Natural killer cell treated with Interleukin-12 subunit alpha and Interleukin-12 subunit beta and Interleukin-15 and Interleukin-18, amount 100 ng/mL, for 72 hours (primary cell): Measurements from ENCODE around the gene KCNC4. TPM values are rescaled to one million over a fixed set of nuclear protein-coding genes. Genes with fewer than 3 reads are reported as not detected.

ENCODE experiments used
- ATAC-seq, 2 donors: fragments of 150-1000 bp; cut with Tn5 transposase in 1 of 2; sonication (Bioruptor Pico), chemical (Tn5 transposase) in 1 of 2; 2 replicates each; pipeline ENCODE4 v1.10.0; 2021
- DNase-seq: peaks from one replicate; pipeline ENCODE4 v3.0.0; 2022; ENCODE audit warnings: low spot score
- H3K27ac Mint-ChIP-seq, 2 donors: 1 replicate in 1 of 2; 2 replicates in 1 of 2; pipeline ENCODE4 v1.8.0; 2022; ENCODE audit warnings: mixed read lengths in 2 of 2, mild to moderate bottlenecking in 1 of 2, moderate library complexity in 1 of 2
- H3K27me3 Mint-ChIP-seq, 2 donors: 1 replicate in 1 of 2; 2 replicates in 1 of 2; pipeline ENCODE4 v1.8.0; 2022; ENCODE audit warnings: mixed read lengths in 2 of 2
- H3K36me3 Mint-ChIP-seq: one replicate; pipeline ENCODE4 v1.8.0; 2022; ENCODE audit warnings: mixed read lengths
- H3K4me1 Mint-ChIP-seq, 2 donors: 1 replicate in 1 of 2; 2 replicates in 1 of 2; pipeline ENCODE4 v1.8.0; 2022; ENCODE audit warnings: low read depth in 2 of 2, mixed read lengths in 2 of 2, mild to moderate bottlenecking in 1 of 2
- H3K4me3 Mint-ChIP-seq: one replicate; pipeline ENCODE4 v1.8.0; 2022; ENCODE audit warnings: mixed read lengths
- H3K9me3 Mint-ChIP-seq: 2 replicates; pipeline ENCODE4 v1.8.0; 2022; ENCODE audit warnings: mixed read lengths
- total RNA-seq, 2 donors: library from RNA; stranded (reverse); gene quantifications; one replicate each; pipeline ENCODE4 v1.2.3, GENCODE V29; 2022

Gene KCNC4
- total RNA-seq, 2 donors from 2014 or later = 0.88 to 2.1 TPM

GRCh38 chr1:110237386-110238152 lies 27.5 kb downstream of the KCNC4 start:
- no peaks in the 10 kb centered on the region for H3K9me3 Mint-ChIP-seq
- H3K36me3 Mint-ChIP-seq = no peaks in the 10 kb centered on the region
- ATAC-seq (no peak), DNase-seq (no peak)
- no peak overlapping the region for H3K27ac Mint-ChIP-seq
- H3K4me1 Mint-ChIP-seq = peaks cover 0 to 3% of the 10 kb centered on the region in 2 donors
- H3K4me3 Mint-ChIP-seq = no peak overlapping the region
- H3K27me3 Mint-ChIP-seq = peaks cover 0 to 24% of the 10 kb centered on the region in 2 donors

GRCh38 chr1:110239441-110240430 lies 29.6 kb downstream of the KCNC4 start:
- Mint-ChIP-seq H3K27ac (no peak overlapping the region), H3K36me3 (no peaks in the 10 kb centered on the region), H3K4me1 (peaks cover 0 to 3% of the 10 kb centered on the region in 2 donors), H3K9me3 (no peaks in the 10 kb centered on the region), H3K4me3 (no peak overlapping the region), H3K27me3 (peaks cover 0 to 24% of the 10 kb centered on the region in 2 donors)
- DNase-seq (no peak), ATAC-seq (no peak)

GRCh38 chr1:110240476-110241210 lies 30.5 kb downstream of the KCNC4 start:
- Mint-ChIP-seq H3K27ac (no peak overlapping the region), H3K4me1 (peaks cover 0 to 3% of the 10 kb centered on the region in 2 donors), H3K27me3 (peaks cover 0 to 27% of the 10 kb centered on the region in 2 donors), H3K4me3 (no peak overlapping the region), H3K9me3 (no peaks in the 10 kb centered on the region), H3K36me3 (no peaks in the 10 kb centered on the region)
- ATAC-seq (peak in 1 of 2 donors; percentile 30), DNase-seq (no peak)

- Mint-ChIP-seq H3K36me3 (no peaks in the 10 kb centered on the region), H3K4me3 (no peak overlapping the region), H3K27ac (no peak overlapping the region), H3K4me1 (peaks cover 0 to 3% of the 10 kb centered on the region in 2 donors), H3K9me3 (no peaks in the 10 kb centered on the region), H3K27me3 (peaks cover 0 to 28% of the 10 kb centered on the region in 2 donors)
- ATAC-seq = no peak
- no peak for DNase-seq
Observed at GRCh38 chr1:110241516-110241915, 31.4 kb downstream of the KCNC4 start.

- peaks cover 3 to 33% of the 10 kb centered on the region in 2 donors for H3K27me3 Mint-ChIP-seq
- no peak overlapping the region for H3K4me3 Mint-ChIP-seq
- DNase-seq (no peak), ATAC-seq (no peak)
- peaks cover 0 to 3% of the 10 kb centered on the region in 2 donors for H3K4me1 Mint-ChIP-seq
- H3K36me3 Mint-ChIP-seq = no peaks in the 10 kb centered on the region
- H3K9me3 Mint-ChIP-seq = no peaks in the 10 kb centered on the region
- H3K27ac Mint-ChIP-seq = no peak overlapping the region
Observed at GRCh38 chr1:110242062-110242461, 31.9 kb downstream of the KCNC4 start.

GRCh38 chr1:110242731-110243130 lies 32.6 kb downstream of the KCNC4 start:
- Mint-ChIP-seq H3K4me1 (peaks cover 0 to 3% of the 10 kb centered on the region in 2 donors), H3K27ac (no peak overlapping the region), H3K4me3 (no peak overlapping the region), H3K36me3 (no peaks in the 10 kb centered on the region), H3K9me3 (no peaks in the 10 kb centered on the region), H3K27me3 (peaks cover 4 to 33% of the 10 kb centered on the region in 2 donors)
- DNase-seq (no peak), ATAC-seq (no peak)

- H3K4me1 Mint-ChIP-seq = peaks cover 0 to 3% of the 10 kb centered on the region in 2 donors
- DNase-seq (no peak), ATAC-seq (no peak)
- no peak overlapping the region for H3K27ac Mint-ChIP-seq
- no peak overlapping the region for H3K4me3 Mint-ChIP-seq
- no peaks in the 10 kb centered on the region for H3K36me3 Mint-ChIP-seq
- H3K9me3 Mint-ChIP-seq = no peaks in the 10 kb centered on the region
- H3K27me3 Mint-ChIP-seq = peaks cover 4 to 33% of the 10 kb centered on the region in 2 donors
Observed at GRCh38 chr1:110243146-110243545, 33.0 kb downstream of the KCNC4 start.

- peaks cover 0 to 3% of the 10 kb centered on the region in 2 donors for H3K4me1 Mint-ChIP-seq
- DNase-seq = no peak
Observed at GRCh38 chr1:110243574-110243973, 33.5 kb downstream of the KCNC4 start.

GRCh38 chr1:110245876-110246620 lies 35.9 kb downstream of the KCNC4 start:
- H3K4me3 Mint-ChIP-seq = no peak overlapping the region
- H3K27me3 Mint-ChIP-seq = peaks cover 4 to 19% of the 10 kb centered on the region in 2 donors
- peaks cover 0 to 2% of the 10 kb centered on the region in 2 donors for H3K4me1 Mint-ChIP-seq
- no peaks in the 10 kb centered on the region for H3K9me3 Mint-ChIP-seq
- no peak overlapping the region for H3K27ac Mint-ChIP-seq
- ATAC-seq (no peak), DNase-seq (no peak)
- no peaks in the 10 kb centered on the region for H3K36me3 Mint-ChIP-seq

More at GRCh38 chr1:110243574-110243973, 33.5 kb downstream of the KCNC4 start:
- H3K27ac Mint-ChIP-seq = no peak overlapping the region
- no peak for ATAC-seq
- no peak overlapping the region for H3K4me3 Mint-ChIP-seq
- H3K9me3 Mint-ChIP-seq = no peaks in the 10 kb centered on the region
- H3K27me3 Mint-ChIP-seq = peaks cover 4 to 29% of the 10 kb centered on the region in 2 donors
- H3K36me3 Mint-ChIP-seq = no peaks in the 10 kb centered on the region

- no peaks in the 10 kb centered on the region for H3K36me3 Mint-ChIP-seq
- H3K4me3 Mint-ChIP-seq = no peak overlapping the region
- DNase-seq = no peak
- H3K4me1 Mint-ChIP-seq = peaks cover 11 to 13% of the 10 kb centered on the region in 2 donors
- H3K9me3 Mint-ChIP-seq = no peaks in the 10 kb centered on the region
- no peak for ATAC-seq
- H3K27ac Mint-ChIP-seq = no peak overlapping the region
- H3K27me3 Mint-ChIP-seq = peaks cover 4 to 10% of the 10 kb centered on the region in 2 donors
Observed at GRCh38 chr1:110248746-110249145, 38.6 kb downstream of the KCNC4 start.

- H3K4me3 Mint-ChIP-seq = no peak overlapping the region
- H3K9me3 Mint-ChIP-seq = no peaks in the 10 kb centered on the region
- no peak for DNase-seq
Observed at GRCh38 chr1:110249256-110249655, 39.1 kb downstream of the KCNC4 start.

GRCh38 chr1:110250008-110250407 lies 39.9 kb downstream of the KCNC4 start:
- no peaks in the 10 kb centered on the region for H3K36me3 Mint-ChIP-seq

More at GRCh38 chr1:110249256-110249655, 39.1 kb downstream of the KCNC4 start:
- Mint-ChIP-seq H3K4me1 (peaks cover 11 to 13% of the 10 kb centered on the region in 2 donors), H3K36me3 (no peaks in the 10 kb centered on the region), H3K27ac (no peak overlapping the region), H3K27me3 (peaks cover 4 to 10% of the 10 kb centered on the region in 2 donors)
- no peak for ATAC-seq

More at GRCh38 chr1:110250008-110250407, 39.9 kb downstream of the KCNC4 start:
- no peak for ATAC-seq
- no peak overlapping the region for H3K27ac Mint-ChIP-seq
- no peaks in the 10 kb centered on the region for H3K9me3 Mint-ChIP-seq
- H3K4me3 Mint-ChIP-seq = no peak overlapping the region
- H3K4me1 Mint-ChIP-seq = peaks cover 11 to 13% of the 10 kb centered on the region in 2 donors
- DNase-seq = no peak
- H3K27me3 Mint-ChIP-seq = peaks cover 4 to 7% of the 10 kb centered on the region in 2 donors
